Activated naive CD4-positive, alpha-beta T cell (primary cell): ENCODE data around the gene ICOSLG.
"Not testable (repeated sequence)": the region's sequence is repeated elsewhere in the genome, so short reads cannot be mapped to it uniquely, and the experiment has no call there.

ENCODE experiments used
- DNase-seq, 4 experiments: peaks; one replicate each; lab custom pipeline; 2025; lab: John Stamatoyannopoulos, UW

Gene ICOSLG

GRCh38 chr21:44176127-44176526 is 64.6 kb downstream of the ICOSLG start:
- not testable (repeated sequence) for DNase-seq

GRCh38 chr21:44175189-44175588 is 65.6 kb downstream of the ICOSLG start:
- not testable (repeated sequence) for DNase-seq
